HS-5 (cell line): ENCODE results near the gene SLC34A3.
A peak's percentile ranks its signal among the peaks of the same experiment; 100 is the strongest.

Source experiments
- DNase-seq: peaks from one replicate; pipeline ENCODE4 v3.0.0-alpha.2; 2012; ENCODE audit warnings: low read depth

The SLC34A3 gene

GRCh38 chr9:137195525-137196220 lies 35.0 kb upstream of the SLC34A3 start:
- DNase-seq, result no peak

- DNase-seq, result no peak
Observed at GRCh38 chr9:137198051-137198901, 32.4 kb upstream of the SLC34A3 start.

- no peak for DNase-seq
Observed at GRCh38 chr9:137198902-137199283, 31.8 kb upstream of the SLC34A3 start.

- no peak for DNase-seq
Observed at GRCh38 chr9:137199411-137200121, 31.1 kb upstream of the SLC34A3 start.

- peak; percentile 92 for DNase-seq
Observed at GRCh38 chr9:137200311-137201204, 30.1 kb upstream of the SLC34A3 start, which contains the start of gene TPRN. TPRN (minus strand) TSS chr9:137200741; CDS start chr9:137200711, 30 bp downstream.

GRCh38 chr9:137201205-137201868 lies 29.4 kb upstream of the SLC34A3 start:
- DNase-seq, result no peak

GRCh38 chr9:137202966-137203365 lies 27.7 kb upstream of the SLC34A3 start:
- no peak for DNase-seq

- no peak for DNase-seq
Observed at GRCh38 chr9:137204731-137205125, 26.0 kb upstream of the SLC34A3 start.

- DNase-seq, result no peak
Observed at GRCh38 chr9:137205126-137206069, 25.3 kb upstream of the SLC34A3 start, which contains the start of the genes NDOR1 and TMEM203. NDOR1 (plus strand) TSS chr9:137205700; CDS start chr9:137205778, 78 bp downstream. TMEM203 (minus strand) TSS chr9:137205648; CDS start chr9:137205414, 234 bp downstream.

- DNase-seq, result no peak
Observed at GRCh38 chr9:137206602-137207001, 24.1 kb upstream of the SLC34A3 start.

- no peak for DNase-seq
Observed at GRCh38 chr9:137211532-137211931, 19.2 kb upstream of the SLC34A3 start.

- no peak for DNase-seq
Observed at GRCh38 chr9:137212520-137212919, 18.2 kb upstream of the SLC34A3 start.

GRCh38 chr9:137213160-137214060 lies 17.3 kb upstream of the SLC34A3 start:
- DNase-seq, result no peak

GRCh38 chr9:137214620-137215019 lies 16.1 kb upstream of the SLC34A3 start:
- no peak for DNase-seq

- no peak for DNase-seq
Observed at GRCh38 chr9:137215196-137215986, 15.3 kb upstream of the SLC34A3 start.

GRCh38 chr9:137216188-137216965 lies 14.3 kb upstream of the SLC34A3 start:
- DNase-seq, result no peak
